Kidney epithelial cell (primary cell): ENCODE results near the gene SIM2. TPM values are rescaled to one million over a fixed set of nuclear protein-coding genes. Genes with fewer than 3 reads are reported as not detected.

Source experiments
- DNase-seq: peaks from one replicate; pipeline ENCODE4 v3.0.0-alpha.2; 2010; ENCODE audit warnings: low read depth
- H3K27me3 ChIP-seq: 2 replicates; pipeline ENCODE4 v1.6.0; 2011; ENCODE audit warnings: low read length; ENCODE audit not compliant: control insufficient read depth, insufficient read depth
- H3K36me3 ChIP-seq: 2 replicates; pipeline ENCODE4 v1.5.1; 2011; ENCODE audit warnings: low read length; ENCODE audit not compliant: control insufficient read depth, insufficient read depth
- H3K4me3 ChIP-seq: 2 replicates; pipeline ENCODE4 v1.5.1; 2011; ENCODE audit warnings: low read depth, mild to moderate bottlenecking, control low read depth, low read length
- CTCF ChIP-seq: IDR thresholded peaks from 2 replicates; pipeline ENCODE4 v1.5.1; 2011; ENCODE audit warnings: mild to moderate bottlenecking, moderate library complexity, low read length, control low read depth, inconsistent platforms; ENCODE audit not compliant: insufficient read depth, poor library complexity, severe bottlenecking
- total RNA-seq: library from RNA; depleted of rRNA; stranded (reverse); fragments of >200 nt; gene quantifications from 2 replicates; pipeline ENCODE4 v1.2.3, GENCODE V29; 2015

The SIM2 gene
- total RNA-seq, 1 donor from 2014 or later: 9.5 TPM

- Histone ChIP-seq H3K27me3 (no peaks in the 10 kb centered on the region), H3K36me3 (no peaks in the 10 kb centered on the region), H3K4me3 (no peak overlapping the region)
- DNase-seq: no peak
- TF ChIP-seq CTCF: no peak
These were observed 93.6 kb downstream of the SIM2 start for GRCh38 chr21:36792505-36792967.

GRCh38 chr21:36796070-36796469 lies 97.2 kb downstream of the SIM2 start:
- TF ChIP-seq CTCF: no peak
- no peaks in the 10 kb centered on the region for H3K36me3 ChIP-seq
- DNase-seq: no peak
- no peaks in the 10 kb centered on the region for H3K27me3 ChIP-seq
- no peak overlapping the region for H3K4me3 ChIP-seq

GRCh38 chr21:36798491-36798890 lies 99.6 kb downstream of the SIM2 start:
- DNase-seq: no peak
- Histone ChIP-seq H3K36me3 (no peaks in the 10 kb centered on the region), H3K27me3 (no peaks in the 10 kb centered on the region), H3K4me3 (no peak overlapping the region)
- TF ChIP-seq CTCF: no peak

Other genes starting within 250 kb of the SIM2 start
- gene CLDN14, start 219.0 kb upstream of the SIM2 start, total RNA-seq: 2.1 and 2.8 TPM in 2 replicates